ENCODE measurements around the gene REC8. TPM values are rescaled to one million over a fixed set of nuclear protein-coding genes. Genes with fewer than 3 reads are reported as not detected.

Gene REC8, protein sequence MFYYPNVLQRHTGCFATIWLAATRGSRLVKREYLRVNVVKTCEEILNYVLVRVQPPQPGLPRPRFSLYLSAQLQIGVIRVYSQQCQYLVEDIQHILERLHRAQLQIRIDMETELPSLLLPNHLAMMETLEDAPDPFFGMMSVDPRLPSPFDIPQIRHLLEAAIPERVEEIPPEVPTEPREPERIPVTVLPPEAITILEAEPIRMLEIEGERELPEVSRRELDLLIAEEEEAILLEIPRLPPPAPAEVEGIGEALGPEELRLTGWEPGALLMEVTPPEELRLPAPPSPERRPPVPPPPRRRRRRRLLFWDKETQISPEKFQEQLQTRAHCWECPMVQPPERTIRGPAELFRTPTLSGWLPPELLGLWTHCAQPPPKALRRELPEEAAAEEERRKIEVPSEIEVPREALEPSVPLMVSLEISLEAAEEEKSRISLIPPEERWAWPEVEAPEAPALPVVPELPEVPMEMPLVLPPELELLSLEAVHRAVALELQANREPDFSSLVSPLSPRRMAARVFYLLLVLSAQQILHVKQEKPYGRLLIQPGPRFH
- 1.1 and 2.5 TPM in 2 replicates for total RNA-seq (2014; rRNA removed; shearing (Covaris generic))

DNA sequence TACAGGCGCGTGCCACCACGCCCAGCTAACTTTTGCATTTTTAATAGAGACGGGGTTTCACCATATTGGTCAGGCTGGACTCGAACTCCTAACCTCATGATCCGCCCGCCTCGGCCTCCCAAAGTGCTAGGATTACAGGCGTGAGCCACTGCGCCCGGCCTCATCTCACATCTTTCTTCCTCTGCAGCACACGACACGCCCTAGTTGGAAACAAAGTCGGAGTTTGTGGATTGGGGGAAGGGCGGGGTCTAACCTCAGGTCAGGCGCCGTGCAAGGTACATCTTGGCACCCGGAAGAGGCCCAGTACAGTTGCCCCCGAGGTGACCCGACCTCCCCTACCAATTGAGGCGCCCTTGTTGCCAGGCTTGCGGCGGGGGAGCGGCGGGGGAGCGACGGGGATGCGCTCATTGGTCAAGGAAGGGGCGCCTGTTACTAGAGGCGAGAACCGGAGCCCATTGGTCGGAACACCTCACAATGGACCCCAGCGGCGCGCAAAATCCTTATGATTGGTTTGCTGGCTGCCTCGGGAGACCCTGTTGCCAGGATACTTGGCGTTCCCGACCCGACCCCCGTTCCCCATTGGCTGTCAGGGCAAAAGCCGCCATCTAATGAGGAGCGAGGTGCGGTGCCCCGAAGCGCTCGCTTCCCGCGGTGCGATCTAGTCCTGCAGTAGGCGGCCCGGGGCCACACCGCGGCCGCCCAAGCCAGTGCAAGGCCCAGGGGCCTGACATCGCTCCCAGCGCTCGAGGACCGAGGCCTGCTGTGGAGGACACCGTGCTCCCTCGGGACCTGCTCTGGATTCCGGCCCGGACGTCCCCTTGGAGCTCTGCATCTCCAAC lies at the start of gene REC8:
REC8 (plus strand) TSS at position 659 of the 839 bp plus-strand sequence. CDS start 473 bp downstream, outside the sequence.
- Histone ChIP-seq H3K27me3 (no peaks in the 10 kb centered on the region), H3K9me3 (replicated peaks) (no peaks in the 10 kb centered on the region), H3K4me1 (no peaks in the 10 kb centered on the region), H3K36me3 (no peaks in the 10 kb centered on the region), H3K27ac (no peak within 1 kb of the TSS), H3K4me3 (no peak within 1 kb of the TSS)
- no peak for DNase-seq

DNA sequence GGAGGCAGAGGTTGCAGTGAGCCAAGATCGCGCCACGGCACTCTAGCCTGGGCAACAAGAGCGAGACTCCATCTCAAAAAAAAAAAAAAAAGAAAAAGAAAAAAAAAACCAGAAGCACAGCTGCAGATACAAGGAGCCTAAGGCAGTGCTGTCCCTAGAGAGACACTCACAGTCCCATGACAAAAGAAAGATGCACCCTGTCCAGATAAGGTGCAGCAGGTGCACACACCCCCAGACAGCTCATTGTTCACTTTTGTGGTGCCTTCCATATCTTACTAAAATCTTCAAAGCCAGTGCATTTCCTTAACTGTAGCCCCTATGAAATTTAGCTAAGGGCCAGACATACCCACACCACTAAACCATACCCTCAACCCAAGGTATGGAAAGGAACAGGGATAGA lies 49.5 kb upstream of the REC8 start:
- Histone ChIP-seq H3K27me3 (no peaks in the 10 kb centered on the region), H3K27ac (no peak overlapping the region), H3K4me3 (no peak overlapping the region), H3K4me1 (no peaks in the 10 kb centered on the region), H3K36me3 (peaks cover 34% of the 10 kb centered on the region), H3K9me3 (replicated peaks) (no peaks in the 10 kb centered on the region)
- no peak for DNase-seq

DNA sequence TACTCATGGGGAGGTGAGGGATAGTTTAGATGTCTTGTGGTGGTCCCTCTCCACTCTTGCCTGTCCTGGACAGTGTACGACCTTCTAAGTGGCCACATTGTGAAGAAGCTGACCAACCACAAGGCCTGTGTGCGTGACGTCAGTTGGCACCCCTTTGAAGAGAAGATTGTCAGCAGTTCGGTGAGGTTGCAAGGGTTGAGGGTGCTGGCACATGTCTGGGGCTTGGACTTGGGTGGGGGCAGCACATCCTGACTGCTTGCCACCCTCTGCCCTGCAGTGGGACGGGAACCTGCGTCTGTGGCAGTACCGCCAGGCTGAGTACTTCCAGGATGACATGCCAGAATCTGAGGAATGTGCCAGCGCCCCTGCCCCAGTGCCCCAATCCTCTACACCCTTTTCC lies 49.0 kb upstream of the REC8 start:
- DNase-seq = no peak
- Histone ChIP-seq H3K9me3 (replicated peaks) (no peaks in the 10 kb centered on the region), H3K27me3 (no peaks in the 10 kb centered on the region), H3K4me1 (no peaks in the 10 kb centered on the region), H3K4me3 (no peak overlapping the region), H3K36me3 (peaks cover 29% of the 10 kb centered on the region), H3K27ac (no peak overlapping the region)

DNA sequence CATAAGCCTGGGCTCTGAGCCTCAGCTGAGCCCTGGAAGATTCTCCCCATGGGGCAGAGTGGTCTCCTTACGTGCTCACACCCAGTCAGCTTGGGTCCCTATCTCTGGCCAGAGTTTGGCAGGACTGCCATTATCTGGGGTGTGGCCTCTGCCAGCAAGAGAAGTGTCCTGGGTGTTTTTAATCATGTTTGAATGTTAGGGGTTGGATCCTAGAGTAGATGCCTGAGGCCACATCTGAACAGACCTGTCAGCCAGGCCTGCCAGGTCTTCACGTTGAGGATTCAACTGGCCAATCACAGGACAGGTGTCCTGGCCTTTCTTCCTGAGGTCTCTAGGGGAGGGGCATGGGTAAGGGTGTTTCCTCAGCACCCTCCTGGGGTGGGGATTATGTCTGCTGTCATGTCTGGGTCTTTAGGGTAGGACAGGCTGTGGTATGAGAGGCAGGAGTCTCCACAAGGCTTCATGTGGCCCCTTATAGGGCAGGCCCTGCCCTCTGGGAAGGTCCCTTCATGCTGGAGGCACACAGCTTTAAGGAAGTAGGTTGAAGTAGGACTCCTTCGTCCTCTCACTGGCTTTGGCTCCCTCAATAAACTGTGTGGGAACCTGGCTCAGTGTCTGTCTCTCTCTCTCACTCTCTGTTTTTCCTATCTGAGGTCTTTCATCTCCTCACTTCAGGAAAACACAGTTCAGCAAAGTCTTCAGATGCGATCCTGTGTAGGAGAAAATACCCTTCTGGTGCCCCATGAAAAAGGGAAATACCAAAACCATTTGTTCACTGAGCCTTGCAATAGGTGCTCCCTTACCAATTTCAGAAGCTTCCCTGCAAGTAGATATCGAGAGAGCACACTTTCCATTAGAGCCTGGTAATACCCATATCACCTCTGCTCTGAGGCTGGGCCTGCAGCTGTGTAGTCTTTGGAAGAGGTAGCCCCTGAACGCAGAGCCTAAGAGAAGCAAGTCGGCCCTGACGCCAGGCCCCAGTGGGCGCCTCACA lies 48.2 kb upstream of the REC8 start:
- no peak for DNase-seq
- no peak overlapping the region for H3K27ac ChIP-seq
- peaks cover 29% of the 10 kb centered on the region for H3K36me3 ChIP-seq
- H3K9me3 ChIP-seq (replicated peaks) = no peaks in the 10 kb centered on the region
- H3K4me1 ChIP-seq = no peaks in the 10 kb centered on the region
- H3K4me3 ChIP-seq = no peak overlapping the region
- H3K27me3 ChIP-seq = no peaks in the 10 kb centered on the region

DNA sequence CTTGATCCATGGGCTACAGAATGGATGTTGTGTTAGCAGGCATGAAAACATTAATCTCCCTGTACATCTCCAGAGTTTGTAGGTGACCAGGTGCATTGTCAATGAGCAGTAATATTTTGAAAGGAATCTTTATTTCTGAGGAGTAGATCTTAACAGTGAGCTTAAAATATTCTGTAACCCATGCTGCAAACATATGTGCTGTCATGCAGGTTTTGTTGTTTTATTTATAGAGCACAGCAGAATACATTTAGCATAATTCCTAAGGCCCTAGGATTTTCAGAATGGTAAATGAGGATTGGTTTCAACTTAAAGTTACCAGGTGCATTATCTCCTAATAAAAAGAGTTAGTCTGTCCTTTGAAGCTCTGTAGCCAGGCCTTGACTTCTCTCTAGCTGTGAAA lies 44.9 kb upstream of the REC8 start:
- no peaks in the 10 kb centered on the region for H3K27me3 ChIP-seq
- H3K4me3 ChIP-seq = no peak overlapping the region
- no peak overlapping the region for H3K27ac ChIP-seq
- peaks cover 13% of the 10 kb centered on the region for H3K4me1 ChIP-seq
- DNase-seq = no peak
- no peaks in the 10 kb centered on the region for H3K9me3 ChIP-seq (replicated peaks)
- peaks cover 9% of the 10 kb centered on the region for H3K36me3 ChIP-seq

DNA sequence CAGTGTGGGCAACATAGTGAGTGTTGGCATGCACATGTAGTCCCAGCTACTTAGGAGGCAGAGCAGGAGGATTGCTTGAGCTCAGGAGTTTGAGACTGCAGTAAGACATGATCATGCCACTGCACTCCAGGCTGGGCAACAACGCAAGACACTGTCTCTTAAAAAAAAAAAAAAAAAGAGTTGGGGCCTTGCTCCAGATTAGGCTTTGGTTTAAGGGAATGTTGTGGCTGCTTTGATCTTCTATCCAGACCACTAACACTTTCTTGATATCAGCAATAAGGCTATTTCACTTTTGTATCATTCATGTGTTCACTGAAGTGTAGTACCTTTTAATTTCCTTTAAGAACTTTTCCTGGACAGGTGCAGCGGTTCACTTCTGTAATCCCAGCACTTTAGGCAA lies 44.2 kb upstream of the REC8 start:
- H3K9me3 ChIP-seq (replicated peaks) = no peaks in the 10 kb centered on the region
- DNase-seq = no peak

DNA sequence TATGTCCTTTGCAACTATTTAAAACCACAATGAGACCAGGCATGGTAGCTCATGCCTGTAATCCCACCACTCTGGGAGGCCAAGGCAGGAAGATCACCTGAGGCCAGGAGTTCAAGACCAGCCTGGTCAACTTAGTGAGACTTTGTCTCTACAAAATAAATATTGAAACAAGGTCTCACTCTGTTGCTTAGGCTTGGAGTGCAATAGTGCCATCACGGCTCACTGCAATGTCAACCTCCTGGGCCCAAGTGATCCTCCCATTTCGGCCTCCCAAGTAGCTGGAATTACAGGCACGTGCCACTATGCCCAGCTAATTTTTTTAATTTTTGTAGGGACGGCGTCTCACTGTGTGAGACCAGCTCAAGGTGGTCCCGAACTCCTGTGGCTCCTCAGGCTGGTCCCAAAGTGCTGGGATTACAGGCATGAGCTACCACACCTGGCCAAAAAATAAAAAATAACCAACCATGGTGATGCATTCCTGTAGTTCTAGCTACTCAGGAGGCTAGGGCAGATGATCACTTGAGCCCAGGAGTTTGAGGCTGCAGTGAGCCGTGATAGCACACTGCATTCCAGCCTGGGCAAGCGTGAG lies 42.4 kb upstream of the REC8 start:
- H3K27me3 ChIP-seq = no peaks in the 10 kb centered on the region
- peaks cover 12% of the 10 kb centered on the region for H3K36me3 ChIP-seq
- H3K27ac ChIP-seq = peak overlapping the region; percentile 98; the same call in 1 of the 2 replicates
- H3K4me1 ChIP-seq = peaks cover 18% of the 10 kb centered on the region
- no peaks in the 10 kb centered on the region for H3K9me3 ChIP-seq (replicated peaks)
- no peak overlapping the region for H3K4me3 ChIP-seq
- DNase-seq = no peak

More for the DNA sequence above, 44.2 kb upstream of the REC8 start:
- H3K27ac ChIP-seq = no peak overlapping the region
- no peak overlapping the region for H3K4me3 ChIP-seq
- peaks cover 13% of the 10 kb centered on the region for H3K4me1 ChIP-seq
- H3K27me3 ChIP-seq = no peaks in the 10 kb centered on the region
- H3K36me3 ChIP-seq = peaks cover 8% of the 10 kb centered on the region

DNA sequence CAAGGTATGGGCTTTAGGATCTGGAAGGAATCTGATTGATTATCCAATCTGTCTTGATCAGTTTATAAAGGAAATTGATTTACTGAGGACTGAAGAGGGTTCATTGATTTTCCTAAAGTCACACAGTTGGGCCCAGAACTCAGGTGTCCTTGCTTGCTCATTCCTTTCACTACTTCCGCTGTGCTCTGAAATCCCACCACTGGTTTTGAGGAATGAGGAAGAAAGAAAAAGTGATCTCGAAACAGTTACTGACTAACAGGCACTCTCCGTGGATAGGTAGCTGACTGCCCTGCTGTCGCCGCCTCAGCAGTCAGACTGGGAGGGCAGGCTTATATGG lies 41.5 kb upstream of the REC8 start, which contains the start of gene FITM1:
FITM1 (plus strand) TSS at position 280 of the 337 bp plus-strand sequence. CDS start 905 bp downstream, outside the sequence.
- Histone ChIP-seq H3K27me3 (no peaks in the 10 kb centered on the region), H3K9me3 (replicated peaks) (no peaks in the 10 kb centered on the region), H3K36me3 (peaks cover 12% of the 10 kb centered on the region), H3K27ac (peak within 1 kb of the TSS; percentile 98), H3K4me1 (peaks cover 22% of the 10 kb centered on the region), H3K4me3 (peak within 1 kb of the TSS; percentile 94)
- peak in 1 of 2 experiments; percentile 52 for DNase-seq

DNA sequence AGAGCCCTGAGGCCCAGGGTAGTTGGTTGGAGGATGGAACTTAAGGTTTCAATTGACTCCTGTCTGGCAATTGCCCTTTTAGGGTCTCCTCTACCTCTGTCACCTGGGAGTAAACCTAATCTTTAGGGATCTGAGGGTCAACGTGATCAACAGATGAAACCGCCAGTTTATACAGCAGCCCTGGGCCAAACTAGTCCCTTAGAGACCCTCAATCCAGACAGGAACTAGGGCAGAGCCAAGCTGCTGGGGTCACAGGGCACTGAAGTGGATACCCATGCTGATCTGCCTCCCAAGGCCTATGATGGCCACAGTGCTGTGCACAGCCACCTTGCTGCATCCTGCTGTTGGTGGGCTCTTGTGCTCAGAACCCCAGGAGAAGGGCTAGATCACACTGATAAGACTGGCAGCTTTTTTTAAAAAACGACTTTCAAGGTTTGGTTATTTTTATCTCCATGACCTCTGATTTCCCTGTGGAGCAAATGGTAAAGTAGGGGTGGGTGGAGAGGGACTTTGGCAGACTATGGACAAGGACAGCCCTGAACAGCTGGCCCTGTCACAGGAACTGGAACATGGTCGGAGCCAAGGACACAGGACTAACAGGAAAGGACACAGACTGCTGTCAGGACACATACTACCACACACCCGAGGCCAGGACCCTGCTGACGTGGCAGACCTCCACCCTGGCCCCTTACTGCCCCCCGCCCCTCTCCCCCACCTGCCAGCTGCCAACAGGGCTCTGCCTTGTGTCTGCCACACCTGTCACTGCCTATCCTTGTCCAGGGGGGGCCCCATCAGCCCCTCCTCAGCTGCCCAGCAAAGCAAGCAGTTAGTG lies 40.9 kb upstream of the REC8 start:
- no peaks in the 10 kb centered on the region for H3K9me3 ChIP-seq (replicated peaks)
- peak; percentile 98 to 99 for DNase-seq
- peaks cover 24% of the 10 kb centered on the region for H3K4me1 ChIP-seq
- H3K27me3 ChIP-seq = no peaks in the 10 kb centered on the region
- peak overlapping the region; percentile 98 for H3K27ac ChIP-seq
- H3K4me3 ChIP-seq = peak overlapping the region; percentile 94
- H3K36me3 ChIP-seq = peaks cover 12% of the 10 kb centered on the region

DNA sequence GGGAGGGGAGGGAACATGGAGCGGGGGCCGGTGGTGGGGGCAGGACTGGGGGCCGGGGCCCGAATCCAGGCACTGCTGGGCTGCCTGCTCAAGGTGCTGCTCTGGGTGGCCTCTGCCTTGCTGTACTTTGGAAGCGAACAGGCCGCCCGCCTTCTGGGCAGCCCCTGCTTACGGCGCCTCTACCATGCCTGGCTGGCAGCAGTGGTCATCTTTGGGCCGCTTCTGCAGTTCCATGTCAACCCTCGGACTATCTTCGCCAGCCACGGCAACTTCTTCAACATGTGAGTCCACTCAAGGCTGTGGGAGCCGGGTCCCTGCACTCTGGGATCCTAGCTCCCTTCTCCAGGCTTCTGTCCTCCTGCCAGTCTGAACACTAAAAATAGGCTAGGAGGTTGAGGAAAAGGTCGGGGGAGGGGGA lies 40.3 kb upstream of the REC8 start:
- DNase-seq = no peak
- H3K4me1 ChIP-seq = peaks cover 24% of the 10 kb centered on the region
- H3K4me3 ChIP-seq = peak overlapping the region; percentile 94
- H3K36me3 ChIP-seq = peaks cover 12% of the 10 kb centered on the region
- no peaks in the 10 kb centered on the region for H3K27me3 ChIP-seq
- no peaks in the 10 kb centered on the region for H3K9me3 ChIP-seq (replicated peaks)
- H3K27ac ChIP-seq = peak overlapping the region; percentile 98

DNA sequence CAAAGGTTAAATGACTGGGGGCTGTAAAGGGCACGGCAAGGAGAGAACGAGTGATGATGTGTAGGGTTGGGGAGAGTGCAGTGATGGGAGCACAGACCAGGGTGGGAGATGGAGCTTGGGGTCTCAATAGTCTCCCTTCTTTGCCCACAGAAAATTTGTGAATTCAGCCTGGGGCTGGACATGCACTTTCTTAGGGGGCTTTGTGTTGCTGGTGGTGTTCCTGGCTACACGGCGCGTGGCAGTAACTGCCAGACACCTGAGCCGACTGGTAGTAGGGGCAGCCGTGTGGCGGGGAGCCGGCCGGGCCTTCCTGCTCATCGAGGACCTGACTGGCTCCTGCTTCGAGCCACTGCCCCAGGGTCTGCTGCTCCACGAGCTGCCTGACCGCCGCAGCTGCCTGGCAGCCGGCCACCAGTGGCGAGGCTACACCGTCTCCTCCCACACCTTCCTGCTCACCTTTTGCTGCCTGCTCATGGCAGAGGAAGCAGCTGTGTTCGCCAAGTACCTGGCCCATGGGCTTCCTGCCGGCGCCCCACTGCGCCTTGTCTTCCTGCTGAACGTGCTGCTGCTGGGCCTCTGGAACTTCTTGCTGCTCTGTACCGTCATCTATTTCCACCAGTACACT lies 39.7 kb upstream of the REC8 start:
- Histone ChIP-seq H3K36me3 (peaks cover 12% of the 10 kb centered on the region), H3K9me3 (replicated peaks) (no peaks in the 10 kb centered on the region), H3K27me3 (no peaks in the 10 kb centered on the region), H3K27ac (peak overlapping the region; percentile 98), H3K4me1 (peaks cover 24% of the 10 kb centered on the region), H3K4me3 (peak overlapping the region; percentile 94)
- DNase-seq = peak; percentile 64 to 67

DNA sequence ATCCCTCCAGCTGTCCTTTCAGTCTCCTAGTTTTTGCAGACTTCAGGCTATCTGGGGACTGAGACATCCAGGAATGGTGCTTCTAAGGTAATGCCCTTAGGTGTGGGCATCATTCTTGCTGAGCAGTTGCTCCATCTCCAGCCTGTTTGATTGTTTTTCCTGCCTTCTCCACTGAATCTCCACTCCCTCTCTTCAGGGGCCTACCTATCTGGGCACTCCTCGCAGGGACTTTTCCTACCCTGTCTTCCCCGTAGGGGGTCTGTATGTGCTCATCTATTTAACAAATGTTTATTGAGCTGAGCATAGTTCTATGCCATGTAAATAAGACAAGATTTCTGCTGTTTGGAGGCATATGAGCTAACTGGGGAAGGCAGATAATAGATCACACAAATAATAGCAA lies 38.9 kb upstream of the REC8 start:
- Histone ChIP-seq H3K27ac (no peak overlapping the region; the same call in 1 of the 2 replicates), H3K27me3 (no peaks in the 10 kb centered on the region), H3K4me1 (peaks cover 24% of the 10 kb centered on the region), H3K4me3 (peak overlapping the region; percentile 94), H3K36me3 (peaks cover 20% of the 10 kb centered on the region), H3K9me3 (replicated peaks) (no peaks in the 10 kb centered on the region)
- DNase-seq = no peak

DNA sequence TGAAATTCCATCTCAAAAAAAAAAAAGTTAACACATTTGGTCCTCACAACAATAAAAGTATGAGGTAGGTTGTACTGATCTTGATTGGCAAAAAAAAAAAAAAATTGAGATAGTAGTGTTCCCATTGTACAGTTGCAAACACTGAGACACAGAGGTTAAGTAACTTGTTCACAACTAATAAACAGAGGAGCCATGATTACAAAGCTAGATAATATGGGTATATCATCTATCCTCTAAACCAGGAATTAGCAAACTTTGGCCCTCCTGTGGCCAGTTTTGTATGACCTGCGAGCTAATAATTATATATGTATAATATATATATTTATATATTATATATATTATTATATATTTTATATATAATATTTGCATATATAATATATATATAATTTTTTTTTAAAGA lies 38.1 kb upstream of the REC8 start:
- DNase-seq = no peak
- Histone ChIP-seq H3K36me3 (peaks cover 28% of the 10 kb centered on the region), H3K27me3 (no peaks in the 10 kb centered on the region), H3K4me1 (peaks cover 24% of the 10 kb centered on the region), H3K4me3 (no peak overlapping the region), H3K27ac (no peak overlapping the region), H3K9me3 (replicated peaks) (no peaks in the 10 kb centered on the region)
